Astrocyte (in vitro differentiated cells and primary cell): Measurements from ENCODE around the gene MTURN. TPM values are rescaled to one million over a fixed set of nuclear protein-coding genes. Genes with fewer than 3 reads are reported as not detected.
A peak's percentile ranks its signal among the peaks of the same experiment; 100 is the strongest.
"Not testable (repeated sequence)": the region's sequence is repeated elsewhere in the genome, so short reads cannot be mapped to it uniquely, and the experiment has no call there.

Source experiments
- DNase-seq: peaks from one replicate; pipeline ENCODE4 v3.0.0-alpha.2; 2010; ENCODE audit warnings: low read depth
- FAIRE-seq: peaks from 2 replicates; lab custom pipeline; 2011; peaks lifted over from hg19 to GRCh38; lab: Jason Lieb, UNC
- H2AFZ ChIP-seq: 2 replicates; pipeline ENCODE4 v1.6.0; 2012; ENCODE audit warnings: low read depth, low read length, inconsistent platforms
- H3K27ac ChIP-seq: 2 replicates; pipeline ENCODE4 v1.5.1; 2011; ENCODE audit warnings: low read depth, low read length, inconsistent platforms
- H3K27me3 ChIP-seq: 2 replicates; pipeline ENCODE4 v1.6.0; 2011; ENCODE audit warnings: low read length, inconsistent platforms; ENCODE audit not compliant: insufficient read depth
- H3K36me3 ChIP-seq: 2 replicates; pipeline ENCODE4 v1.5.1; 2011; ENCODE audit warnings: low read length, inconsistent platforms; ENCODE audit not compliant: insufficient read depth
- H3K4me1 ChIP-seq: 2 replicates; pipeline ENCODE4 v1.5.1; 2011; ENCODE audit warnings: low read length, inconsistent platforms; ENCODE audit not compliant: insufficient read depth
- H3K4me2 ChIP-seq: 2 replicates; pipeline ENCODE4 v1.6.0; 2012; ENCODE audit warnings: low read length, inconsistent platforms
- H3K4me3 ChIP-seq: 2 replicates; pipeline ENCODE4 v1.5.1; 2011; ENCODE audit warnings: low read depth, mild to moderate bottlenecking, low read length, inconsistent platforms; ENCODE audit not compliant: insufficient read depth
- H3K79me2 ChIP-seq: 2 replicates; pipeline ENCODE4 v1.6.0; 2012; ENCODE audit warnings: mild to moderate bottlenecking, low read length, inconsistent platforms; ENCODE audit not compliant: insufficient read depth
- H3K9ac ChIP-seq: 2 replicates; pipeline ENCODE4 v1.6.0; 2012; ENCODE audit warnings: mild to moderate bottlenecking, low read length, inconsistent platforms
- H3K9me3 ChIP-seq: 2 replicates; pipeline ENCODE4 v1.5.1; 2012; ENCODE audit warnings: low read depth, mild to moderate bottlenecking, low read length, inconsistent platforms; ENCODE audit not compliant: insufficient read depth
- H4K20me1 ChIP-seq: 2 replicates; pipeline ENCODE4 v1.6.0; 2012; ENCODE audit warnings: low read length, inconsistent platforms; ENCODE audit not compliant: insufficient read depth
- H3K27ac Mint-ChIP-seq: one replicate; pipeline ENCODE4 v1.8.0; 2021; ENCODE audit warnings: mild to moderate bottlenecking, mixed read lengths; ENCODE audit not compliant: unreplicated experiment
- H3K27me3 Mint-ChIP-seq: one replicate; pipeline ENCODE4 v1.8.0; 2021; ENCODE audit warnings: low read depth, mixed read lengths; ENCODE audit not compliant: unreplicated experiment
- H3K36me3 Mint-ChIP-seq: one replicate; pipeline ENCODE4 v1.8.0; 2021; ENCODE audit warnings: low read depth, mixed read lengths; ENCODE audit not compliant: unreplicated experiment
- H3K4me1 Mint-ChIP-seq: one replicate; pipeline ENCODE4 v1.8.0; 2021; ENCODE audit warnings: low read depth, mixed read lengths; ENCODE audit not compliant: unreplicated experiment
- H3K4me3 Mint-ChIP-seq: one replicate; pipeline ENCODE4 v1.8.0; 2021; ENCODE audit warnings: mild to moderate bottlenecking, moderate library complexity, mixed read lengths; ENCODE audit not compliant: unreplicated experiment
- H3K9me3 Mint-ChIP-seq: one replicate; pipeline ENCODE4 v1.8.0; 2021; ENCODE audit warnings: mild to moderate bottlenecking, mixed read lengths; ENCODE audit not compliant: unreplicated experiment
- CTCF ChIP-seq: IDR thresholded peaks from 2 replicates; pipeline ENCODE4 v1.5.1; 2011; ENCODE audit warnings: low read depth, mild to moderate bottlenecking, inconsistent platforms, low read length, moderate library complexity; ENCODE audit not compliant: insufficient read depth
- EZH2 ChIP-seq: IDR thresholded peaks from 2 replicates; pipeline ENCODE4 v1.6.1; 2012; ENCODE audit warnings: mild to moderate bottlenecking, low read length, inconsistent platforms; ENCODE audit not compliant: insufficient read depth
- total RNA-seq: library from RNA; stranded (reverse); gene quantifications from 2 replicates; pipeline ENCODE4 v1.2.1, GENCODE V29; 2021

Gene MTURN
- total RNA-seq, 1 donor from 2014 or later: 9.3 TPM

GRCh38 chr7:30091987-30092386 lies 42.8 kb upstream of the MTURN start:
- H3K9me3 Mint-ChIP-seq: peaks cover 4% of the 10 kb centered on the region
- no peak for FAIRE-seq
- H3K79me2 ChIP-seq: no peaks in the 10 kb centered on the region
- TF ChIP-seq EZH2 (no peak), CTCF (no peak)
- H3K9me3 ChIP-seq: no peaks in the 10 kb centered on the region
- H3K27me3 Mint-ChIP-seq: no peaks in the 10 kb centered on the region
- no peak overlapping the region for H2AFZ ChIP-seq
- H3K4me3 Mint-ChIP-seq: no peak overlapping the region
- no peak overlapping the region for H3K4me3 ChIP-seq
- H3K27ac ChIP-seq: peak overlapping the region; percentile 38
- no peaks in the 10 kb centered on the region for H3K27me3 ChIP-seq
- peaks cover 26% of the 10 kb centered on the region for H3K4me1 Mint-ChIP-seq
- H3K4me2 ChIP-seq: peak overlapping the region; percentile 53
- H3K36me3 ChIP-seq: no peaks in the 10 kb centered on the region
- no peaks in the 10 kb centered on the region for H4K20me1 ChIP-seq
- peaks cover 6% of the 10 kb centered on the region for H3K4me1 ChIP-seq
- peaks cover 11% of the 10 kb centered on the region for H3K36me3 Mint-ChIP-seq
- H3K27ac Mint-ChIP-seq: peak overlapping the region; percentile 48
- H3K9ac ChIP-seq: no peak overlapping the region
- no peak for DNase-seq

- H3K27ac ChIP-seq: no peak overlapping the region
- peaks cover 23% of the 10 kb centered on the region for H3K4me1 Mint-ChIP-seq
- no peak for TF ChIP-seq CTCF
- H3K4me3 Mint-ChIP-seq: no peak overlapping the region
- H3K4me2 ChIP-seq: no peak overlapping the region
- peaks cover 6% of the 10 kb centered on the region for H3K4me1 ChIP-seq
- H3K4me3 ChIP-seq: no peak overlapping the region
- H3K9ac ChIP-seq: no peak overlapping the region
- peaks cover 8% of the 10 kb centered on the region for H3K9me3 Mint-ChIP-seq
- peak; percentile 73 for DNase-seq
- H3K27me3 Mint-ChIP-seq: no peaks in the 10 kb centered on the region
- H2AFZ ChIP-seq: no peak overlapping the region
- peaks cover 14% of the 10 kb centered on the region for H3K36me3 Mint-ChIP-seq
- no peaks in the 10 kb centered on the region for H3K27me3 ChIP-seq
- no peak overlapping the region for H3K27ac Mint-ChIP-seq
- no peaks in the 10 kb centered on the region for H4K20me1 ChIP-seq
- H3K36me3 ChIP-seq: no peaks in the 10 kb centered on the region
- no peaks in the 10 kb centered on the region for H3K9me3 ChIP-seq
- no peak for FAIRE-seq
- H3K79me2 ChIP-seq: no peaks in the 10 kb centered on the region
Measured at GRCh38 chr7:30093420-30093952, 41.3 kb upstream of the MTURN start.

- not testable (repeated sequence) for H2AFZ ChIP-seq, H3K4me1 ChIP-seq, FAIRE-seq, H3K4me3 Mint-ChIP-seq, H3K4me2 ChIP-seq, H3K27me3 ChIP-seq, H3K27ac ChIP-seq, H3K36me3 ChIP-seq, H4K20me1 ChIP-seq, DNase-seq, H3K27ac Mint-ChIP-seq, H3K79me2 ChIP-seq, H3K4me1 Mint-ChIP-seq, H3K9ac ChIP-seq, H3K9me3 ChIP-seq, H3K27me3 Mint-ChIP-seq, H3K4me3 ChIP-seq
- peaks cover 27% of the 10 kb centered on the region for H3K36me3 Mint-ChIP-seq
- H3K9me3 Mint-ChIP-seq: peaks cover 18% of the 10 kb centered on the region
Measured at GRCh38 chr7:30098599-30098998, 36.2 kb upstream of the MTURN start.
